ENCODE data around the gene PDZRN4.

PDZRN4 gene

DNA sequence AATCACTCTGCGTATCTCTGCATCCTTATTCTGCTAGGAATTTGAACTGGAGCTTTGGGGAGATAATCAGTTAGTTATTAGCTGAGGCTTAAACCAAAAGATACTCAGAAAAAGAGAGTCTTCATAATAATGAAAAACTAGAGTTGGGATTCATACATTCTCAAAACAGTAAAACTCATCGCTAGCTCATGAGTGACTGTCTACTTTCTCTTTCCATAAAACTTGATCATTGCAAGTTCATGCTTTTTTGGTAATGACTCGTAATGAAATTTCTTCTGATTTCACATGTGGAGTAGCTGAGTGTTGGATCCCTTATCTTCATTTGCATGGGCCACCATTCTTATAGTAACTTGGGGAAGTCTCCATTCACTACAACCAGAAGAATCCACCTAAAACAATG is 397.7 kb downstream of the PDZRN4 start:
- TF ChIP-seq, protein P1, sequence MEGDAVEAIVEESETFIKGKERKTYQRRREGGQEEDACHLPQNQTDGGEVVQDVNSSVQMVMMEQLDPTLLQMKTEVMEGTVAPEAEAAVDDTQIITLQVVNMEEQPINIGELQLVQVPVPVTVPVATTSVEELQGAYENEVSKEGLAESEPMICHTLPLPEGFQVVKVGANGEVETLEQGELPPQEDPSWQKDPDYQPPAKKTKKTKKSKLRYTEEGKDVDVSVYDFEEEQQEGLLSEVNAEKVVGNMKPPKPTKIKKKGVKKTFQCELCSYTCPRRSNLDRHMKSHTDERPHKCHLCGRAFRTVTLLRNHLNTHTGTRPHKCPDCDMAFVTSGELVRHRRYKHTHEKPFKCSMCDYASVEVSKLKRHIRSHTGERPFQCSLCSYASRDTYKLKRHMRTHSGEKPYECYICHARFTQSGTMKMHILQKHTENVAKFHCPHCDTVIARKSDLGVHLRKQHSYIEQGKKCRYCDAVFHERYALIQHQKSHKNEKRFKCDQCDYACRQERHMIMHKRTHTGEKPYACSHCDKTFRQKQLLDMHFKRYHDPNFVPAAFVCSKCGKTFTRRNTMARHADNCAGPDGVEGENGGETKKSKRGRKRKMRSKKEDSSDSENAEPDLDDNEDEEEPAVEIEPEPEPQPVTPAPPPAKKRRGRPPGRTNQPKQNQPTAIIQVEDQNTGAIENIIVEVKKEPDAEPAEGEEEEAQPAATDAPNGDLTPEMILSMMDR (IDR thresholded peaks at IDR 0.05; ENCODE audit: low read depth, low read length), result no peak
- no peak for DNase-seq (ENCODE audit: extremely low read depth, low read depth)

DNA sequence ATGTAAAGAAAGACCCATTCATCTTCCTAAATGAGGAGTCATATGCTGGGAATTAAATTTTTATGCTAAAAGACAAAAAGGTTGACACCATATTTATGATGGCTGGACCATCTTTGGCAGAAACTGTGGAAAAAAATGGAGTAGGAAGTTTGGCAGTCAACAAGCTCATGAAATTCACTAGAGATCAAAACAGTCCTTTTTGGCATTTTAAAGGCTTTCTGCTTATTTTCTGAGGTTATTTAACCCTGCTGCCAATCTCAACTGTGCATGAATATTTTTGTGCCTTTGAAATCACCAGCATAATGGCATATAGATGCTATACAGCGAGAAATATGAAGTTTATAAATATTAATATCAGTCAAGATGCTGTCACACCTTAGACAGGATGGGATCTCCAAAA is 399.5 kb downstream of the PDZRN4 start:
- no peak for DNase-seq (ENCODE audit: extremely low read depth, low read depth)
- TF ChIP-seq, protein P1 (IDR thresholded peaks at IDR 0.05; ENCODE audit: low read depth, low read length), result no peak

DNA sequence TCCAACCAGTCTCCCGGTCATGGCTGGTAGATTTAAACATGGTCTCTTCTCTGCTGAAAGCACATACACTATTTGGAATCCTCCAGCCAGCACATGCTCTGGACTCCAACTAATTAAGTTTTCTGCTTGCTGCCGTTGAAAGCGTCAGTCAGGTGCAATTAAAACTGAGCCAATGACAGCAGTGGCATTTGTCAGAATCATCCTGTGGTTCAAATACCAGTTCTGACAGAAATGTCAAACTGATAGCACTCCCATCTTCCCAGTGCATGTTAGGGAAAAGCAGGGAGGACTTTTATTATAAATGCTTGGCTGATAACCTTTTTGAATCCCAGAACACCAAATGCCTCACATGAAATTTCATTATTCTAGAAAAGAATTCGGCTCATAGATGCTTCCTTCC is 401.8 kb downstream of the PDZRN4 start:
- DNase-seq (ENCODE audit: extremely low read depth, low read depth), result no peak
- TF ChIP-seq, protein P1 (IDR thresholded peaks at IDR 0.05; ENCODE audit: low read depth, low read length), result no peak

DNA sequence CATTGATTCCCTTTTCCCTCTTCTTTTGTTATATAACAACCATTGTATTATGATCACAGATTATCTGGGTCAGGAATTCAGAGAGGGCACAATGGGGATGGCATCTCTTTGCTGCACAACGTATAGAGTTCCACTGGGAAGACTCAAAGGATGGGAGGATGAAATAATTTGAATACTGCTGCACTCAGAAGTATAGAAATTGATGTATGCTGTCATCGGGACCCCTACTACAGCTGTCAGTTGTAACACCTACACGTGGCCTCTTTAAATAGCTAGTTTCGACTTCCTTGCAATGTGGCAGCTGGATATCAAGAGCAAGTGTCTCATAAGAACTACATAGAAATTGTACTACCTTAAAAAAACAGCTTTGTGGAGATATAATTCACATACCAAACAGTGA is 408.1 kb downstream of the PDZRN4 start:
- TF ChIP-seq, protein P1 (IDR thresholded peaks at IDR 0.05; ENCODE audit: low read depth, low read length), result no peak
- DNase-seq (ENCODE audit: extremely low read depth, low read depth), result no peak

DNA sequence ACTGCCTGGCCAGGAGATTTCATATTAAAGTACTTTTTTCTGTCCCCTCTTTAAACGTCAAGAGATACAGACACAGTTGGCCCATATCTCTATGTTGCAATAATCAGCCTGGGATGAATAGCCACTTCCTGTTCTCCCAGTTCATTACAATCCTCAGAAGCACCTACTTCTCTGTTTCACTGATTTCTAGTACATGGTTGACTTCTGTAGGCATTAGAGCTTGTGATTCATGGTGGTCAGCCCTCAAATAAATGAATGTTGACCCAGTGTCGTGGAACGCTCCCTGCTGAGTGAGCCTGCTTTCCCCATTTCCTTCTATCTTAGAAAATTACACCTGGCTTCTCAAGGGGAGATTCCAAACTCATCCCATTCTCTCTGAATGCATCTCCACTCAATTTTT is 416.7 kb downstream of the PDZRN4 start:
- TF ChIP-seq, protein P1 (IDR thresholded peaks at IDR 0.05; ENCODE audit: low read depth, low read length), result no peak
- DNase-seq (ENCODE audit: extremely low read depth, low read depth), result no peak

DNA sequence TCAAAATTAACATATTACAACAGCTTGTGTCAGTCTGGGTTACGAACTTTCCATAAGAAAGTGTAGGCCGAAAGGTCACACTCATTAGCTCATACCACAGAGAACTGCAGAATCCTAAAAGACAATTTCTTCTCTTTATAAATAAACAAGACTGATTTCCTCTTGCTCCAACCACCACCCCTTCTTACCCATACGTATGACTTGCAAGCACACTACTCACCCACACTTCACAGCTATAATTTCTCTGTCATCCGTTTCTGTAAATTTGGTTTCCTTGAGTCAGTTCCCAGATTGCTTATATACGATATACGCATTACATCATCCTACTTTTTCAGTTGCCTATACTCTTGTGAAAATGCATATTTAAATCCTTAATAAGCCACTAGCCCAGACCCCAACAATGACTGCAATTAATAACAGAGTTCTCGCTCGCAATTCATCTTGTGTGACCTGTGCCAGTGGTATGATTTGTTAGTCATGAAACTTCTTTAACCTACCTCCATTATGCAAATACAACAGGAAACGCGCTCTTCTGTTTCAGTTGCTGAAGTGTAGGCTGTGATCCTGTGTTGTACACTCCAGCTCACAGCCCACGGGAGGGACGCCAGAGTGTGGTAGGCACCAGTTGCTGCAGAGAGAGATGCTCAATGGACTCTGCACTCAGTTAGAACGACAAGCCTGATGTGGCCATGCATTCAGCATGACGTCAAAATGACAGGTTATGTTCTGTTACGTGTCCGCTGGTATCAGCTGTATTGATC is 417.6 kb downstream of the PDZRN4 start:
- no peak for DNase-seq (ENCODE audit: extremely low read depth, low read depth)
- TF ChIP-seq, protein P1 (IDR thresholded peaks at IDR 0.05; ENCODE audit: low read depth, low read length), result no peak

DNA sequence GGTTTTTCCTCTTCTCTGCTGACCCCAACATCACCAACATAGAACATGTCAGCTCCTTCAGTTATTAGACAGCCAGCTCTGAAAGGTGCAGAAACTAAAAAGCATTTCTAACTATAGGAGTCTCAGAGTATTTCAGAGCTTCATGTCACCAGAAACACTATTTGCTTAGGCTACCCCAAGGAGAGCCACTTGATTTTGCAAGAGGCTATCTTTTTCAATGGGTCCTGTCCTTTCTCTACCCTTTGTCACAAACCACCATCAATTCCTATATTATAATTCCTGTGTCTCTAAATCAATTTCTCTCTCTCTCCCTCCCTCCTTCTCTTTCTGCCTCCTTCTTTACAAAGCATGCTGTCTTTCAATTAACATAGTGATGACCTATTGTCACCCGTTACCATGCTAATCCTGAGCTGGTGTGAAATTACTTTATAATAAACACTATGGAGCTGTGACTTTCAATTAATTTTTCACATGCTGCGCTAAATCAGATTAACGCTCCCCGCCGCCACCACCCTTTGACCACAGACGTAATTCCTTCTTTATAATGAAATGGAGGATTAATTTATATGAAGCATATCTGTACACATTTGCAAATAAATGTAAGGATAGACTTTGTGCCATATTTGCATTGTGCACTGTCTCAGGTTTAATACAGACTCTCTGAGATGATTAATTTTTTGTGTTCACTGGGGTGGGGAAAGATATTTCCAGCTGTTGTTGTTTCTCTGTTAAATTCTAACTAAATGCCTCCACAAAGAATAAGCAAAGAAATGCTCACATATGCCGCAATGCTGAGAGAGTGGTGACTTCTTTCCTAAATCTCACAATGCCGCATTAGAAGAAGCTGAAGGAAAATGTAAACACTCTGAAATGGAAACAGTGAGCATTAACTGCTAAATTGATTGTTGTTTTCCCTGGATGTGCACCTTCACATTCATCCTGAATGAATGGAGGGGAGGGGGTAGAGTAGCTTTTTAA is 418.6 kb downstream of the PDZRN4 start:
- TF ChIP-seq, protein P1 (IDR thresholded peaks at IDR 0.05; ENCODE audit: low read depth, low read length), result no peak

More for the DNA sequence above, 418.6 kb downstream of the PDZRN4 start:
- DNase-seq (ENCODE audit: extremely low read depth, low read depth), result no peak

All from AG09319 (cell line).